Sciatic nerve (tissue), 2 donors: ENCODE data around the gene SMC1B. TPM values are rescaled to one million over a fixed set of nuclear protein-coding genes. Genes with fewer than 3 reads are reported as not detected.

Source experiments
- ATAC-seq: fragments of 200-7000 bp; cut with Tn5 transposase; one replicate; pipeline ENCODE4 v1.9.1; 2020; ENCODE audit warnings: mild to moderate bottlenecking, moderate library complexity
- DNase-seq: peaks from one replicate; pipeline ENCODE4 v3.0.0-alpha.2; 2020; ENCODE audit warnings: low spot score
- intact Hi-C: fragments of 100-400 bp; cut with DNase I; formaldehyde crosslinking; loops from one replicate; pipeline ENCODE4 v1.14.2; 2022
- total RNA-seq: library from RNA; stranded (reverse); fragmentation: NEBNext Ultra II Directional; extraction: Animal tissue kit (Norgen Biotek cat#: 25700); gene quantifications from one replicate; pipeline ENCODE4 v1.2.1, GENCODE V29; 2021
- donor health status: DM: no; HTN: no; CAD: no.
- donor health status: DM: no; HTN: no; CAD: no.

Gene SMC1B
- total RNA-seq, 1 donor from 2014 or later, result not detected

DNA sequence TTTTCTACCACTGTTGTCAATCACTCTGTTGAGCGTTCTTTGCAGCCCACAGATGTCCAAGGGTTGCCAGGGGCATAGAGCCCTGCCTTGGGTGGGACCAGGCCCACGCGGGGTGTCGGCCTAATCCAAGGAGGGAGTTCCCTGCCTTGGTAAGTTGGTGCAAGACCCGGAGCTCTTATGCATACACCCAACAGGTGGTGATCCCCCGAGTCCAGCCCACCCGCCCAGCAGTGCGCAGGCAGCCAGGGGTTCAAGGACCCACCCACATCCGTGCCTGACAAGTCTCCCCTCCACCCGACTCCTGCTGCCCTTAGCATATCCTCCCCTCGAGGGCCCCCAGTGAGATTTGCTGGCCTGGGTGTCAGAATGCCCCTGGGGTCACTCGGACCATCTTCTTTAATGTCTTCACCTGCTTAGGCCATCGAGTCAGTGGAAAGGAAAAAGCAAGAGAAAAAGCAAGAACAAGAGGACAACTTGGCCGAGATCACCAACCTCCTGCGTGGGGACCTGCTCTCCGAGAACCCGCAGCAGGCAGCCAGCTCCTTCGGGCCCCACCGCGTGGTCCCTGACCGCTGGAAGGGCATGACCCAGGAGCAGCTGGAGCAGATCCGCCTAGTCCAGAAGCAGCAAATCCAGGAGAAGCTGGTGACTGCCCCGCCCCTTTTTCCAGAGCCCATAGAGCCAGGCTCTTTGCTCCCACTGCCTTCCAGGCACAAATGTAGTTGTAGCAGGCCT, 12.3 kb upstream of the SMC1B start:
- intact Hi-C loops, result no loop called here
- DNase-seq (no peak), ATAC-seq (no peak)

DNA sequence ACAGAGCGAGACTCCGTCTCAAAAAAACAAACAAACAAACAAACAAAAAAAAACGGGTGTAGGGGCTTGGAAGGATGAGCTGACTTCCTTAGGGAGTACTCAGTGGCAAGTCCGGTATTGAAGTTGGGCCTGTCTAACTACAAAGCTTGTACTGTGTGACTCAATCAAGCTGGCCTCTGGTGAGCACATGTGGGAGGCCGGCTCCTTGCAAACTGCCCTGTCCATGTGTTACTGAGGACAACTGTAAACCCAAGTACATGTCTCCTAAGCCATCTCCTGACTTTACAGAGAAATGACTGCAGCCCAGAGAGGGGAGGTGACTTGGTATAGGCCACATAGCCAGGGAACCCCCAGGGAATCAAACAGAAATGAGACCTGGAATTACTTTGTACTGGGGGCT, 11.7 kb upstream of the SMC1B start:
- intact Hi-C loops, result no loop called here
- ATAC-seq (peak; percentile 36), DNase-seq (no peak)

- intact Hi-C loops, result no loop called here
- DNase-seq (no peak), ATAC-seq (peak; percentile 40)
Measured at GRCh38 chr22:45424241-45424731, 10.9 kb upstream of the SMC1B start.

DNA sequence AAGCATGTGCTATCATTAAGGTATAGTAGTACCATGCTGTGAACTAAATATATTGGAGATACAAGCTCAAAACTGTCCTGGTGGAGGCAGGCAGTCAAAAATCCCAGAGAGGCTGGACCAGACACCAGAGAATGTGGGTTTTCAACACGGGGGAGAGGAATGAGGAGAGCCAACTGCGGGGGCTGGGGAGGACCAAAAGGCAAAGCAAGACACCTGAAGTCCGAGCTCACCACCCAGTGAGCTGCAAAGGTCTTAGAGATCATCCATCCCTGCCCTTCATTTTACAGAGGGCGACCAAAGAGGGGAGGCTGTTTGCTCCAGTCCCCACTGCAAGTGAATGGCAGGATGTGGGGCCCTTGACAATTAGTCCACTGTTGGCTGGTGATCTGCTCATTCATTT, 10.1 kb upstream of the SMC1B start:
- intact Hi-C loops, result no loop called here
- ATAC-seq, result no peak
- DNase-seq, result no peak

- ATAC-seq (no peak), DNase-seq (no peak)
- intact Hi-C loops, result no loop called here
Measured at GRCh38 chr22:45422237-45422983, 9.0 kb upstream of the SMC1B start.

- intact Hi-C loops, result no loop called here
- no peak for ATAC-seq
- no peak for DNase-seq
Measured at GRCh38 chr22:45421349-45422055, 8.1 kb upstream of the SMC1B start.

- DNase-seq, result no peak
- intact Hi-C loops, result no loop called here
Measured at GRCh38 chr22:45420539-45420938, 7.1 kb upstream of the SMC1B start.

DNA sequence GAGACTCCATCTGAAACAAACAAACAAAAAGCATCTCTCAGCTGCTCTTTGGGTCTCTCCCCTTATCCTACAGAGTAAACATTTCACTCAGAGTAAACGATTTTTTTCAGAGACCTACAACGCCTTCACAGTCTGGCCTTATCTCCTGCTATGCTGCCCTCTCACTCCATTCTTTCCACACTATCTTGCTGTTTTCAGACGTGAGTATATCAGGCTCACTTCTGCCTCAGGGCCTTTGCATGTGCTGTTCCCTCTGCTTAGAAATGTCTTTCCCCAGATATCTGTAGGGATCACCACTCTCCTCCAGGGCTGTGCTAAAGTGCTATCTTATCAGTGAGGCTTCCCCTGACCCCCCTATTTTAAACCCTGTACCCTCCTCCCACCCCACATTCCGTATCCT, 6.6 kb upstream of the SMC1B start:
- intact Hi-C loops, result no loop called here
- ATAC-seq (no peak), DNase-seq (no peak)

More at GRCh38 chr22:45420539-45420938, 7.1 kb upstream of the SMC1B start:
- no peak for ATAC-seq

GRCh38 chr22:45418770-45419138, 5.4 kb upstream of the SMC1B start:
- DNase-seq (no peak), ATAC-seq (no peak)
- intact Hi-C loops, result no loop called here

DNA sequence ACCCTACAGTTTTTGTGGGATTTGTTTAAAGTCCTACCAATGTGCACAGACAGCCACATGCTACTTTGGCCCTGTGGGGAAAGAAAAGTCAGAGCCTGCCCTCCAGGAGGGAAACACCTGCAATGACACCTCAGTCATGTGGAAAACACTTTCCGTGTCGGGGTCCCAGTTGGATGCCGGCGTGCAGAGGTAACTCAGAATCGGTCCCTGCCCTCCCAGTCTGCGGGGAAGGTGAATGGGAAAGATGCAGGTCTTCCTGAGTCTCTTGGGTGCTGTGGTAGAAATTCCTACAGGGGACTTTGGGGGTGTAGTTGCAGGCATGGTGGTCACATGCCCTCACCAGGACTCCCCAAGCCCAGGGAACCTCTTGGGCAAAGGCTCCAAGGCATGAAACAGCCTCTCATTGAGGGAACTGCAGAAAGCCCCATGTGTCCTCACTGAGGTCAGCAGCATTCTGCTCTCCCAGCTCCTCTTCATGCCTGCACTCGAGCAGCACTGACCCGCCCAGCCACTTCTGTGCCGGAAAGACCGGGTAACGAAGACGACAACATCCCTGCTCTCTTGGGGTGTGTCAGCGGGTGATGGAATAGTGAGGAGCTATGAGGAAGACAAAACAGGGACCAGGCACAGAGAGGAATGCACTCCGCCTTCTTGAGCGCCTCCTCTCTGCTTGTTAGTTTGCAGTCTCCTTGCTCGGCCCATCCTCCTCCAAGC, 4.8 kb upstream of the SMC1B start:
- DNase-seq (no peak), ATAC-seq (no peak)
- intact Hi-C loops, result no loop called here

DNA sequence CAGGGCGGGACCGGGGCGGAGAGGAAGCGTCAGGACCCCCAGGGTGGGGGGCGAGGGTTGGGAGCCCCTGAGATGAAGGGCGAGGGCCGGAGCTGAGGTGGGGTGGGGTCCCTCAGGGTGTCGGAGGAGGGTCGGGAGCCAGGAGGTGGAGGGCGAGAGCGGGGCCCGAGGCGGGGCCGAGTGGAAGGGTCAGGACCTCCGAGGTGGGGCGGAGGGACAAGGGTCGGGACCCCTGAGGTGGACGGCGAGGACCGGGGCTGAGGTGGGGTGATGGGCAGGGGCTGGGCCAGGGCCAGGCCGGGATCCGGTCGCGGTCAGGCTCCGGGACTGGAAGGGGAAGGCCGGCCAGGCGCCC, 409 bp downstream of the SMC1B start:
- ATAC-seq, result no peak

GRCh38 chr22:45407793-45408192, 5.6 kb downstream of the SMC1B start:
- DNase-seq, result no peak

More for the DNA sequence above, 409 bp downstream of the SMC1B start:
- intact Hi-C loops, result no loop called here
- no peak for DNase-seq

DNA sequence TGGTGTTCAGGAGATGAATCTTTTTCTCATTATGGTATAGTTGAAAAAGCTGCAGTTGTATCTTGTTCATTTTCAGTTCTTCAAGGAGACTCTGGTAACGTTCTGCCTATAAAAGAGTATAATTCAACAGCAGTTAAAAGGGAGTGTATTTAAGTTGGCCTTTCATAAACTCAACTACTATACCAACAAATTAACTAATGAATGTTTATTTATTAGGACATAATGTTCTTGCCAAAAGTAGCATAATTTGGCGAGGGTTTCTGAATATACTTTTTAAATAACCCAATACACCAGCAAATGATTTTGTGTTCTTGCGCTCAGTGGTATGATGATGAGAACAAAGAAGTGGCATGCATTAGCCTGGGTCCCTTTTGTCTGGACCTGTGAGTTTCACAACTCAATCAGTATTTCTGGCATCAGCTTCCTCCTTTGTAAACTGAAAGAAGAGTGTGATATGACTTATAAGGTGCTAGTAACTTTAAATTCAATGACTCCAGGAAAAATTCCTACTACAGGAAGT, 10.9 kb downstream of the SMC1B start:
- DNase-seq, result no peak
- ATAC-seq, result no peak
- intact Hi-C loops, result no loop called here

More at GRCh38 chr22:45407793-45408192, 5.6 kb downstream of the SMC1B start:
- intact Hi-C loops, result no loop called here
- no peak for ATAC-seq

DNA sequence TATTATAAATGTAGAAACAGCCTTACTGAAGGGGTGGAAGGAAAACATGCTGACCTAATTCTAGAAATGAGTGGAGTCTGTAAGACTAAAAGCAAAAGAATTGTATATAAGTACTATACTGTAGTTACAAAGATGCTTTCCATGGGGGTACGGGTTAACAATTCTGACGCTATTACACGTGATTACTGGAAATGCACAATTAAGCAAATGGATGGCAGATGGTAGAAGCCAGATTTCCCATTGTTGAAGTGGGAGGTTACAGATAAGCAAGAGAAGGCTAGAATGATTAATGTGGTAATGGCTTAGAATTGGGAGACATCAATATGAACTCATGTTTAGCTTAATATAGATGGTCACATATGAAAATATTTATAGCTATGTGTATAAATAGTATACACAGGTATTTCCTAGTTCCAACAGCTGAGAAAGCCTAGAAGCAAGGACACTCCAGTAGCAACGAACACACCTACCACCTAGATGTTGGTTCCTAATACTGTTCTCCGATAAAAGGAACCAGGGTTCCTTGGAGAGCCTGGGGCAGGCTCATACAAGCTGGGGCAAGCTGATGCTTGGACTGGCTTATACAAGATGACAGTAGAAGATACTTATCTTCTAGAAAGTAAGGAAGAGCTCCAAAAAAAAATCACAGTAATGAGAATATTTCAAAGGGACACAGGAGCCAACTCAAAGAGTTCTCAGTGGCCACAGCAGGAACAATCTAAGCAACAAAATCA, 13.5 kb downstream of the SMC1B start:
- no peak for ATAC-seq
- DNase-seq, result no peak
- intact Hi-C loops, result no loop called here

GRCh38 chr22:45398214-45398613, 15.2 kb downstream of the SMC1B start:
- intact Hi-C loops, result no loop called here
- DNase-seq, result no peak
- no peak for ATAC-seq

DNA sequence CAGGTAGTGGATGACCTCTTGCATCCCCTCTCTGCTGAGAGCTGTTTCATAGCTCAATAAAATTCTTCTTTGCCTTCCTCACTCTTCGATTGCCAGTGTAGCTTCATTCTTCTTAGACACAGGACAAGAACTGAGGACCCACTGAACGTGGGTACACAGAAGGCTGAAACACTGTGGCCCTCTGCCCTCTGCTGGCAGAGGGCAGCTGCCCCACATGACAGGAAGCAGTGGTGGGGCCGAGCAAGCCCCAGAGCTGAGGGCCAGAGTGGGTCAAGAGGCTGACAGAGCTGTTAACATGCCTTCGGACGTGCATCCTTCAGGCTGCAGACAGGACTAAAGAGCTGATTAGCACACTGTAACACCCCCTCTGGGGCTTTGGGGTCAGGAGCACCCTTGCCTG, 15.6 kb downstream of the SMC1B start:
- DNase-seq (no peak), ATAC-seq (no peak)
- intact Hi-C loops, result no loop called here

DNA sequence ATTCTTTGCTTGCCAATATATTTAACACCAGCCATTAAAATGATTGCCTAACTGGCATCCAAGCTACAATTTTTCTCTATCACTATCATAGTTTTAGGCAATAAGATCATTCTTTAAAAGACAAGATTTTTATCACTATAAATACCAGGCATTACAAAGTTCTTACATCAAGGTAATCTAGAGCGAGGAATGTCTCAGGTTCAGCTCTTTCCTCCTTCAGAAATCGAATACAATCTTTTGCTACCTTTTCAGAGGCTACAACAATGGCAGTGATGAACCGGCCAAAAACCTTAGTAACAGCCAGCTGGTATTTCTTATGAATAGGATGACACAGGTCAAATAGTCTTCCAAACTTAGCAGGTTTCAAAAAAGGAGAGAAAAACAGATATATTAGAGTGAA, 23.9 kb downstream of the SMC1B start:
- intact Hi-C loops, result no loop called here
- ATAC-seq (no peak), DNase-seq (no peak)

GRCh38 chr22:45381348-45381747, 32.1 kb downstream of the SMC1B start:
- intact Hi-C loops, result no loop called here
- DNase-seq (no peak), ATAC-seq (no peak)
